HG02642 (cell line): ENCODE results near the gene PIGH.
A peak's percentile ranks its signal among the peaks of the same experiment; 100 is the strongest.
"Not testable (repeated sequence)": the region's sequence is repeated elsewhere in the genome, so short reads cannot be mapped to it uniquely, and the experiment has no call there.

Experiments used
- ATAC-seq: cut with Tn5 transposase; IDR thresholded peaks from one replicate; pipeline ENCODE4 v1.9.1; 2021; ENCODE audit warnings: mild to moderate bottlenecking; ENCODE audit not compliant: unreplicated experiment, poor library complexity

Gene PIGH

GRCh38 chr14:67599698-67600561, at the start of gene PIGH:
Gene PIGH (minus strand): TSS chr14:67600268. CDS start chr14:67600203, 65 bp downstream.
- peak; percentile 96 for ATAC-seq

GRCh38 chr14:67646131-67646530, 46.1 kb upstream of the PIGH start:
- no peak for ATAC-seq

- ATAC-seq = no peak
These were observed 45.3 kb upstream of the PIGH start for GRCh38 chr14:67645414-67645813.

GRCh38 chr14:67644428-67644827, 44.4 kb upstream of the PIGH start:
- no peak for ATAC-seq

- no peak for ATAC-seq
These were observed 43.6 kb upstream of the PIGH start for GRCh38 chr14:67643713-67644112.

- ATAC-seq = no peak
These were observed 42.1 kb upstream of the PIGH start for GRCh38 chr14:67641902-67642749.

- no peak for ATAC-seq
These were observed 41.4 kb upstream of the PIGH start for GRCh38 chr14:67641480-67641879.

GRCh38 chr14:67638642-67639041, 38.6 kb upstream of the PIGH start:
- no peak for ATAC-seq

- ATAC-seq = peak; percentile 45
These were observed 36.4 kb upstream of the PIGH start for GRCh38 chr14:67636361-67636919.

- no peak for ATAC-seq
These were observed 33.5 kb upstream of the PIGH start for GRCh38 chr14:67633451-67634147.

- no peak for ATAC-seq
These were observed 30.9 kb upstream of the PIGH start for GRCh38 chr14:67630938-67631337.

GRCh38 chr14:67630186-67630585, 30.1 kb upstream of the PIGH start:
- ATAC-seq = no peak

GRCh38 chr14:67627519-67627918, 27.5 kb upstream of the PIGH start:
- no peak for ATAC-seq

GRCh38 chr14:67626131-67626530, 26.1 kb upstream of the PIGH start:
- ATAC-seq = not testable (repeated sequence)

GRCh38 chr14:67623114-67623513, 23.0 kb upstream of the PIGH start:
- ATAC-seq = no peak

- no peak for ATAC-seq
These were observed 22.6 kb upstream of the PIGH start for GRCh38 chr14:67622675-67623074.

GRCh38 chr14:67620217-67620785, 20.2 kb upstream of the PIGH start:
- ATAC-seq = no peak

- ATAC-seq = peak; percentile 96
These were observed 19.6 kb upstream of the PIGH start, which contains the start of gene ARG2 for GRCh38 chr14:67619446-67620216. Gene ARG2 (plus strand): TSS chr14:67619920. CDS start chr14:67619978, 58 bp downstream.

GRCh38 chr14:67618617-67619063, 18.6 kb upstream of the PIGH start:
- ATAC-seq = no peak
